Measurements from ENCODE around the gene CHST12.
"Not testable (repeated sequence)": the region's sequence is repeated elsewhere in the genome, so short reads cannot be mapped to it uniquely, and the experiment has no call there.

The CHST12 gene

GRCh38 chr7:2460641-2461040 is 57.2 kb downstream of the CHST12 start:
- no peak for DNase-seq (ENCODE audit: low read depth in 2 of 2)

GRCh38 chr7:2461268-2462026 is 58.0 kb downstream of the CHST12 start:
- no peak for DNase-seq (ENCODE audit: low read depth in 2 of 2)

GRCh38 chr7:2462731-2463130 is 59.3 kb downstream of the CHST12 start:
- DNase-seq (ENCODE audit: low read depth in 2 of 2), result no peak

GRCh38 chr7:2465928-2466327 is 62.5 kb downstream of the CHST12 start:
- DNase-seq (ENCODE audit: low read depth in 2 of 2), result no peak

- no peak for DNase-seq (ENCODE audit: low read depth in 2 of 2)
These were observed 63.3 kb downstream of the CHST12 start for GRCh38 chr7:2466675-2467074.

- DNase-seq (ENCODE audit: low read depth in 2 of 2), result no peak
These were observed 64.8 kb downstream of the CHST12 start for GRCh38 chr7:2468227-2468626.

GRCh38 chr7:2469460-2470203 is 66.2 kb downstream of the CHST12 start:
- DNase-seq (ENCODE audit: low read depth in 2 of 2), result not testable (repeated sequence)

GRCh38 chr7:2470204-2471021 is 67.0 kb downstream of the CHST12 start:
- DNase-seq (ENCODE audit: low read depth in 2 of 2), result no peak

- no peak for DNase-seq (ENCODE audit: low read depth in 2 of 2)
These were observed 67.6 kb downstream of the CHST12 start for GRCh38 chr7:2471022-2471329.

- no peak for DNase-seq (ENCODE audit: low read depth in 2 of 2)
These were observed 68.0 kb downstream of the CHST12 start for GRCh38 chr7:2471396-2471795.

GRCh38 chr7:2472739-2473138 is 69.3 kb downstream of the CHST12 start:
- DNase-seq (ENCODE audit: low read depth in 2 of 2), result no peak

GRCh38 chr7:2473496-2474180 is 70.2 kb downstream of the CHST12 start:
- DNase-seq (ENCODE audit: low read depth in 2 of 2), result no peak

GRCh38 chr7:2474224-2474623 is 70.8 kb downstream of the CHST12 start:
- DNase-seq (ENCODE audit: low read depth in 2 of 2), result no peak

GRCh38 chr7:2474813-2475677 is 71.6 kb downstream of the CHST12 start:
- DNase-seq (ENCODE audit: low read depth in 2 of 2), result no peak

- no peak for DNase-seq (ENCODE audit: low read depth in 2 of 2)
These were observed 72.2 kb downstream of the CHST12 start for GRCh38 chr7:2475678-2476015.

- no peak for DNase-seq (ENCODE audit: low read depth in 2 of 2)
These were observed 72.9 kb downstream of the CHST12 start, which contains the start of gene GRIFIN for GRCh38 chr7:2476298-2476697. Gene GRIFIN (minus strand): TSS chr7:2476398. CDS start chr7:2476383, 15 bp downstream.

GRCh38 chr7:2476776-2477446 is 73.5 kb downstream of the CHST12 start:
- no peak for DNase-seq (ENCODE audit: low read depth in 2 of 2)

GRCh38 chr7:2477447-2478398 is 74.3 kb downstream of the CHST12 start:
- no peak for DNase-seq (ENCODE audit: low read depth in 2 of 2)

- no peak for DNase-seq (ENCODE audit: low read depth in 2 of 2)
These were observed 75.0 kb downstream of the CHST12 start for GRCh38 chr7:2478399-2478785.
